Activated B cell treated with CpG ODN at 0.5 μM for 24 hours (primary cell): ENCODE results near the gene CHCHD3. TPM values are rescaled to one million over a fixed set of nuclear protein-coding genes. Genes with fewer than 3 reads are reported as not detected.

Source experiments
- ATAC-seq: fragments of 200-7000 bp; cut with Tn5 transposase; one replicate; pipeline ENCODE4 v1.10.0; 2021; ENCODE audit warnings: low read depth, mild to moderate bottlenecking, moderate library complexity
- CTCF ChIA-PET: fragments of 350-600 bp; sonication (Branson Sonifier 250); formaldehyde crosslinking; loops from one replicate; lab custom pipeline; 2021; ENCODE audit warnings: antibody characterized with exemption; lab: Charles Lee
- POLR2A ChIA-PET: fragments of 350-600 bp; sonication (Branson Sonifier 250); formaldehyde crosslinking; loops from one replicate; lab custom pipeline; 2021; ENCODE audit warnings: antibody characterized with exemption; lab: Charles Lee
- DNase-seq: peaks from one replicate; pipeline ENCODE4 v3.0.0; 2022
- H3K27ac Mint-ChIP-seq: one replicate; pipeline ENCODE4 v1.8.0; 2020; ENCODE audit warnings: mixed read lengths
- H3K27me3 Mint-ChIP-seq: one replicate; pipeline ENCODE4 v1.8.0; 2021; ENCODE audit warnings: mixed read lengths
- H3K36me3 Mint-ChIP-seq: one replicate; pipeline ENCODE4 v1.8.0; 2021; ENCODE audit warnings: low read depth, mixed read lengths
- H3K4me1 Mint-ChIP-seq: one replicate; pipeline ENCODE4 v1.8.0; 2021; ENCODE audit warnings: mixed read lengths
- H3K4me3 Mint-ChIP-seq: one replicate; pipeline ENCODE4 v1.8.0; 2020; ENCODE audit warnings: mild to moderate bottlenecking, mixed read lengths
- H3K9me3 Mint-ChIP-seq: one replicate; pipeline ENCODE4 v1.8.0; 2020; ENCODE audit warnings: mixed read lengths
- intact Hi-C: fragments of 100-400 bp; cut with micrococcal nuclease; formaldehyde crosslinking; loops from one replicate; pipeline ENCODE4 v1.15.1; 2024
- total RNA-seq: library from RNA; stranded (reverse); gene quantifications from 2 replicates; pipeline ENCODE4 v1.2.3, GENCODE V29; 2022
- TF ChIP-seq, protein P1 (sequence below): fragments of 200-600 bp; IDR thresholded peaks from one replicate; pipeline ENCODE4 v1.8.0; 2022; ENCODE audit warnings: antibody characterized with exemption, mild to moderate bottlenecking

Gene CHCHD3
- total RNA-seq, 1 donor from 2014 or later = 53.6 TPM

- ATAC-seq = no peak
- ChIA-PET CTCF (no interaction called here), POLR2A (no interaction called here)
- DNase-seq = no peak
- no peak overlapping the region for H3K27ac Mint-ChIP-seq
- H3K4me1 Mint-ChIP-seq = no peaks in the 10 kb centered on the region
- H3K9me3 Mint-ChIP-seq = no peaks in the 10 kb centered on the region
- H3K4me3 Mint-ChIP-seq = no peak overlapping the region
- TF ChIP-seq, protein P1, sequence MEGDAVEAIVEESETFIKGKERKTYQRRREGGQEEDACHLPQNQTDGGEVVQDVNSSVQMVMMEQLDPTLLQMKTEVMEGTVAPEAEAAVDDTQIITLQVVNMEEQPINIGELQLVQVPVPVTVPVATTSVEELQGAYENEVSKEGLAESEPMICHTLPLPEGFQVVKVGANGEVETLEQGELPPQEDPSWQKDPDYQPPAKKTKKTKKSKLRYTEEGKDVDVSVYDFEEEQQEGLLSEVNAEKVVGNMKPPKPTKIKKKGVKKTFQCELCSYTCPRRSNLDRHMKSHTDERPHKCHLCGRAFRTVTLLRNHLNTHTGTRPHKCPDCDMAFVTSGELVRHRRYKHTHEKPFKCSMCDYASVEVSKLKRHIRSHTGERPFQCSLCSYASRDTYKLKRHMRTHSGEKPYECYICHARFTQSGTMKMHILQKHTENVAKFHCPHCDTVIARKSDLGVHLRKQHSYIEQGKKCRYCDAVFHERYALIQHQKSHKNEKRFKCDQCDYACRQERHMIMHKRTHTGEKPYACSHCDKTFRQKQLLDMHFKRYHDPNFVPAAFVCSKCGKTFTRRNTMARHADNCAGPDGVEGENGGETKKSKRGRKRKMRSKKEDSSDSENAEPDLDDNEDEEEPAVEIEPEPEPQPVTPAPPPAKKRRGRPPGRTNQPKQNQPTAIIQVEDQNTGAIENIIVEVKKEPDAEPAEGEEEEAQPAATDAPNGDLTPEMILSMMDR = no peak
- intact Hi-C loops = no loop called here
- no peaks in the 10 kb centered on the region for H3K27me3 Mint-ChIP-seq
- H3K36me3 Mint-ChIP-seq = peaks cover 35% of the 10 kb centered on the region
Observed at GRCh38 chr7:132828502-132828901, 253.4 kb downstream of the CHCHD3 start.

GRCh38 chr7:132825932-132826835, 255.7 kb downstream of the CHCHD3 start:
- Mint-ChIP-seq H3K27ac (no peak overlapping the region), H3K36me3 (peaks cover 30% of the 10 kb centered on the region), H3K9me3 (no peaks in the 10 kb centered on the region), H3K4me1 (no peaks in the 10 kb centered on the region), H3K4me3 (no peak overlapping the region), H3K27me3 (no peaks in the 10 kb centered on the region)
- DNase-seq = no peak
- POLR2A ChIA-PET = no interaction called here
- intact Hi-C loops = no loop called here
- no peak for ATAC-seq
- TF ChIP-seq, protein P1 = no peak
- CTCF ChIA-PET = no interaction called here

DNA sequence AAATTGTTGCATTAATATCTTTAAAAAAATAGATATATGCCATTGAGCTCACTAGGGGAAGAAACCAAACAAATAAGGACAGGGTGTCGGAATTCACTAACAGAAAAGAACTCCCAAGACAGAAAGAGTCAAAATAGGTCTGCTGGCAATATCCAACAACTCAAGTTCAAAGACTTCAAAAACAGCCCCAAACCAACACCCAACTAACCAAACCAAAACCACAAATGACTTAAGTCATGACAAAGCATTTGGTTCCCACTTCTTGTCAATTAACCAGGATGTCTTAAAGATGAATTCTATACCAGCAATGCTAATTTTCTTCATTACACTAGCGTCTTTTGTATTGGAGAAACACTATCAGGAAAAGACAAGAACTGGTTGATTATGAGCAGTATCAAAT, 256.7 kb downstream of the CHCHD3 start:
- H3K4me1 Mint-ChIP-seq = no peaks in the 10 kb centered on the region
- no peaks in the 10 kb centered on the region for H3K27me3 Mint-ChIP-seq
- DNase-seq (no peak), ATAC-seq (no peak)
- no peak overlapping the region for H3K27ac Mint-ChIP-seq
- peaks cover 28% of the 10 kb centered on the region for H3K36me3 Mint-ChIP-seq
- intact Hi-C loops = no loop called here
- ChIA-PET CTCF (no interaction called here), POLR2A (no interaction called here)
- no peak overlapping the region for H3K4me3 Mint-ChIP-seq
- TF ChIP-seq, protein P1 = no peak
- no peaks in the 10 kb centered on the region for H3K9me3 Mint-ChIP-seq

DNA sequence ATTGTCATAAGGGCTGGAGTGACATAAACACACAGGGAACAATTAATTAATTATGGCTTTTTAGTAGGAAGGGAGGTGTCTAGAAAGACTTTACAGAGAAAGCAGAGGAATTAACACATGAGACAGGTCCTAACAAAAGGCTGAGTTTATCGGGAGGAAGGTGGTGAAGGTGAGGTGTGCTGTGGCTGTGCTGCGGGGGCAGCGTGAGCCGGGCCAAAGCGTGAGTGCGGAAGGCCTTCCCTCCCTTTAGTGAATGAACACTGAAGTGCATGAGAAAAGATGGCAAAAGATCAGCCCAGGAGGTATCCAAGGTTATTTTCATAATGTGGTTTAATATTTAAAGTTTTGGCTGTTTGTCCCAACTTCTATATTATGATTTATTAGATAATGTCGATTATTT, 262.2 kb downstream of the CHCHD3 start:
- ATAC-seq = no peak
- no peak overlapping the region for H3K27ac Mint-ChIP-seq
- DNase-seq = no peak
- H3K36me3 Mint-ChIP-seq = peaks cover 14% of the 10 kb centered on the region
- TF ChIP-seq, protein P1 = no peak
- ChIA-PET POLR2A (no interaction called here), CTCF (no interaction called here)
- H3K4me3 Mint-ChIP-seq = no peak overlapping the region
- no peaks in the 10 kb centered on the region for H3K9me3 Mint-ChIP-seq
- intact Hi-C loops = no loop called here
- H3K27me3 Mint-ChIP-seq = no peaks in the 10 kb centered on the region
- H3K4me1 Mint-ChIP-seq = no peaks in the 10 kb centered on the region

- DNase-seq = no peak
- no peaks in the 10 kb centered on the region for H3K27me3 Mint-ChIP-seq
- no peaks in the 10 kb centered on the region for H3K4me1 Mint-ChIP-seq
- peaks cover 20% of the 10 kb centered on the region for H3K36me3 Mint-ChIP-seq
- intact Hi-C loops = no loop called here
- H3K9me3 Mint-ChIP-seq = no peaks in the 10 kb centered on the region
- ChIA-PET POLR2A (no interaction called here), CTCF (no interaction called here)
- H3K27ac Mint-ChIP-seq = no peak overlapping the region
- H3K4me3 Mint-ChIP-seq = no peak overlapping the region
- TF ChIP-seq, protein P1 = no peak
- ATAC-seq = no peak
Observed at GRCh38 chr7:132817949-132818348, 263.9 kb downstream of the CHCHD3 start.
